GM18868 (cell line): ENCODE measurements around the gene EEIG2.
"Not testable (repeated sequence)": the region's sequence is repeated elsewhere in the genome, so short reads cannot be mapped to it uniquely, and the experiment has no call there.

Experiments
- ATAC-seq: cut with Tn5 transposase; IDR thresholded peaks from one replicate; pipeline ENCODE4 v1.9.1; 2021; ENCODE audit warnings: mild to moderate bottlenecking, moderate library complexity; ENCODE audit not compliant: unreplicated experiment

Gene EEIG2

DNA sequence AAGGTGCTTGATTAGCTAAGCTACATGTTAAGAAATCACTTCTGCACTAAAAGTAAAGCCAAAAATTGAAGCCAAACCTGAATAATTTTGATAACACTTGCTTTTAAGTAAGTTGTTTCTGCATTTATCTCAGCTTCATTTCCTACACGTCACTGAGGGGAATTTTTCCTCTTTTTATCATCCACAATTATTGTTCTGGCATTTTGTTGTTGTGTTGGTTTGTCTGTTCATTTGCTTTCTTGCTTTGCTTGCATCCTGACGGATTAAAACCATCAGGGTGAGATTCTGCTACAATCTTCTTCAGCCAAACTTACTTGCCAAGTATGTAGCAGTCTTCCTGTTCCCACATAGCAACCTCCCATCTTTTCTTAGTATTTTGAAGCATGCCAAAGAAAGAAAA, 18.0 kb upstream of the EEIG2 start:
- ATAC-seq, result no peak

DNA sequence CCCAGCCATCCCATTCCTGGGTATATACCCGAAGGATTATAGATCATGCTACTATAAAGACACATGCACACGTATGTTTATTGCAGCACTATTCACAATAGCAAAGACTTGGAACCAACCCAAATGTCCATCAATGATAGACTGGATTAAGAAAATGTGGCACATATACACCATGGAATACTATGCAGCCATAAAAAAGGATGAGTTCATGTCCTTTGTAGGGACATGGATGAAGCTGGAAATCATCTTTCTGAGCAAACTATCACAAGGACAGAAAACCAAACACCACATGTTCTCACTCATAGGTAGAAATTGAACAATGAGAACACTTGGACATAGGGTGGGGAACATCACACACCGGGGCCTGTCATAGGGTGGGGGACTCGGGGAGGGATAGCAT, 12.4 kb upstream of the EEIG2 start:
- not testable (repeated sequence) for ATAC-seq

DNA sequence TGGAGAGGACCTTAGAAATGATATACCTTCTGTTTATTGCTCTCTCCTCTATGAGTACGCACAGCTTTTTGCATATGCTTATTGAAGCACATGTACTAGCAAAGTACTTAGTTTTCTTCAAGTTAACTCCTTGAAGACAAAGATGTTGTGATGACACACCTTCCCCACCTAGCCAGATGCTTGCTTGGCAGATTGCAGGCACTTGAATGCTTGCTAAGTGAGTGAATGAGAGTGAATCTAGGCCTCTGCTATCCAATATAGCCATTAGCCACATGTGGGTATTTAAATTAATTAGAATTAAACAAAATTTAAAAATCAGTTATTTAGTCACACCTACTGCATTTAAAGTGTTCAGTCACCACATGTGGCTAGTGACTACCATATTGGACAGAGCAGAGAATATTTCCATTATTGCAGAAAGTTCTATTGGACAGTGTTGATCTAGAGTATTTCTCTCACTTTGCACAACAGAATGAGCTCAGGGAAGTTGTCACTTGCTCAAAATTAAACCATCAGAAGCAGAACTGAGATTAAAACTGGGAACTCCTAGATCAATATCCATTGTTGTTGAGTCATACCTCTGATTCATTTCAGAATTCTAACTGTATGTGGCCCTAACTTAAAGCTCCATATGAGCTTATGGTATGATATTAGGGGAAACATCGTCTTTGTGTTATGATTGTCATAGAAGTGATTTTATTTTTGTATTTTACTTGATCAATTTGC, 8.6 kb upstream of the EEIG2 start:
- peak; percentile 98 for ATAC-seq

DNA sequence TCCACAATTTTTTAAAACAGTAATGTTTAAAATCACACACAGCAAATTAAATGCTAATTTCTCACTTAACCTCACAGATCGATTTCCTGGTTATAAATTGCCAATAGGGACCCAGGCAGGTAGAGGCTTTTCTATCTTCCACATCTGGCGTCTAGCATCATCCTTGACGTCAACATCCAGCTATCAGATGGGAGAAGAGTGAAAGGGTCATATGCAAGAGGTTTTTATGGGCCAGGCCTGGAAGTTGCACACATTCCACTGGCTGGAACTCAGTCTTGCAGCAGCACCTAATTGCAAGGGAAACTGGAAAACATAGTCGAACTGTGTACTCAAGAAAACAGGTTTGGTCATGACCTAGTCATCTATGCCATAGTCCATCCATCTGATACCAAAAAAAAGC, 6.0 kb upstream of the EEIG2 start:
- no peak for ATAC-seq

DNA sequence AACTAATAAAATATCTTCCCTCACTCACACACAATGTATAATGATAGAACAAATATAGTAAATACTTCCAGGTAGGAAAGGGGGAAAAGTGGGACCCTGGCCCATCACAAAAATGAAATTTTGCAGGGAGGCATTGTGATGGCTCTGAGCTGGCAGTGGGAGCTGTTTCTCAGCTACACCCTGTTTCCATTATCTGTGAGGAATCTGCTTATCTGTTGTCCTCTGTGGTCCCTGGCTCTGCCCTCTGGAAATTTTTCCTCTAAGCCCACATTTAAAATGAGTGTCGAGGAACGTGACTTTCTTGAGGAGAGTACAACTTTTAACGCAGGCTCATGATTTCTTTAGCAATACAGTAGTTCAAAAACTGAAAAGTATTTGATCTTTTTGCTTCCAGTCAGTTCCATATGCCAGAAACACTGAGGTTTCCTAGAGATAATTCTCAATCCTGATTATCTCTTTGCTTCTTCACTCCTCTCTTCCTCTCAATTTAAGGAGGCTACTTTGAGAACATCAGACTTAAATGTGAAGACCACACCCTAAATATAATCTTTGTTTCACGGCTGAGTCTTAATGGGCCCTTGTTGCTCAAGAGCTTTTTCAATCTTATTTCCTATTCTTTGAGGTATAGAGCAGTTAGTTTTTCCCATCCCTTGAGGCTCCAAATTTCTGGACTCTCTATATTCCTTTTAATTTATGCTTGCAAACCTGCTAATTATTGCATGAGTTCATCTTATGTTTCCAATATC, 5.0 kb upstream of the EEIG2 start:
- no peak for ATAC-seq

DNA sequence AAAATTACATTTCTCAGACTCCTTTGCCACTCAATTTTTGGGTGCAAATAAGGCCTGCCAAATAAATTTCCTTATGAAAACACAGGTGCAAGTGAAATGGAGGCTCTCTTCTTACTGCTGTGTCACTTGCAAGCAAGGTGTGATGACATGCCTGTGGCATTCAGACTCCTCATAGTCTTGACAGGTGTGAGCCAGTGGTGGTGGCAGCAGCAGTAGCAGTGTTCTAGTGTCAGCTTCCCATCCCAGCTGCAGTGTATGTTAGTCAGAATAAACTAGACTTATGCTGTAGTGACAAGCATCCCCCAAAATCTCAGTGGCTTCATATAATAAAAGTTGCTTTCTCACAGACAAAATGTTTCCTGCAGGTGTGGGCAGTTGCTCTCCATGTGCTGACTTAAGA, 3.8 kb upstream of the EEIG2 start:
- no peak for ATAC-seq

DNA sequence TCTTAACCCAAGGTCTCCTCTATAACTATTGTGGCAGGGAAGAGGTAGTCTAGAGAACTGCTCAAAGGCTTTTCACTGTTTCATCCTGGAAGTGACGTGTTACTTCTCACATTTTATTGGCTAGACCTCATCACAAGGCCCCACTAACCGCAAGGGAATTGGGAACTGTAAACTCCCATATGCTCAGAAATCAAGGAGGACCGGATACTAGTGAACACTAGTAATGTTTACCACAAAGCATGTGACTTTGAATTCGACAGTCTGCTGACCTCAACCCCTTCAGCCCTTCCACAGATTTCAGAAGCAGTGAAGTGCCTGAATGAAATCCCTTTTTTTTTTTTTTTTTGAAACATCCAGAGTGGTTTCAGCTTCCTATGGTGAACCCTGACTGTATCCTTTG, 3.4 kb upstream of the EEIG2 start:
- no peak for ATAC-seq

DNA sequence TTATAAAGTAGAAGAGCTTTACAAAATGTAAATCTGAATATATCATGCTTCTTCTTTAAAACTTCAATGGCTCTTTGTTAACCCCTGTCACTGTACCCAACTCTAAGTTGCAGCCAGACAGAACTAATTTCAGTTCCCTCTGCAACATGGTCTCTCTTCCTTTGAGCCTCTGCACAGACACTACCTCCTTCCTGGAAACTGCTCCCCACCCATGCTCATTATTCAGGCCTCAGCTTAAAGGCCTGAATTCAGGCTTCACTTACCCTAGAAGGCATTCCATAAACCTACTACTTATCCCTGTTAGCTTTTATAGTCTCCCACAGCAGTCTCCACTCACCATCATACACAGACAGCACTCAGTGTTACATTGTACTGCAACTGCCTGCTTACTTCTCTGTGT, 2.6 kb upstream of the EEIG2 start:
- ATAC-seq, result peak; percentile 29

DNA sequence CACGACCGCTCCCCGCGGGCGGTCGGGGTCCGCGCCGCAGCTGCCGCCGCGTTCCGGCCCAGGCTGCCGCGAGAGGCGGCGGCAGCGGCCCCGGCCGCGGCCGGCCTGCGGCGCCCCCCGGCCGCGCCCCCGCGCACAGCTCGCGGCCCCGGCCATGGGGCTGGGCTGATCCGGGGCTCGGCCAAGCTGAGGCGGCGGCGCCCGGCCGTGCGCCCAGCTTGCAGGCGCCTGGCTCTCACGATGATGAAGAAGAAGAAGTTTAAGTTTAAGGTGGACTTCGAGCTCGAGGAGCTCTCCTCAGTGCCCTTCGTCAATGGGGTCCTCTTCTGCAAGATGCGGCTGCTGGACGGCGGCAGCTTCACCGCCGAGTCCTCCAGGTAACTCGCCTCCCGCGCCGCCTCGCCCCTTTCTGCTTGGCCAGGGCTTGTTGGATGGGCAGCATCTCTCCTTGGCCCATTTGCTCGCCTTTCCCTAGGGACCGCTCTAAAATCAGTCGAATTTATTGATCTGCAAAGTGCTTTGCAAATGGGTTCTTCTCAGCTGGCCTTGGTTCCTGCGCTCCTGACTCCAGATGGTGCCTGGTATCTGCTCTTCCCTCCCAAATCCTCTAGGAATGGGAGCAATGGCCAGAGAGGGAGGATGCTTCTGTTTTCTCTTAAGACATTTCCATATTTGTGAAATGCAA, 431 bp downstream of the EEIG2 start:
- ATAC-seq, result peak; percentile 29

DNA sequence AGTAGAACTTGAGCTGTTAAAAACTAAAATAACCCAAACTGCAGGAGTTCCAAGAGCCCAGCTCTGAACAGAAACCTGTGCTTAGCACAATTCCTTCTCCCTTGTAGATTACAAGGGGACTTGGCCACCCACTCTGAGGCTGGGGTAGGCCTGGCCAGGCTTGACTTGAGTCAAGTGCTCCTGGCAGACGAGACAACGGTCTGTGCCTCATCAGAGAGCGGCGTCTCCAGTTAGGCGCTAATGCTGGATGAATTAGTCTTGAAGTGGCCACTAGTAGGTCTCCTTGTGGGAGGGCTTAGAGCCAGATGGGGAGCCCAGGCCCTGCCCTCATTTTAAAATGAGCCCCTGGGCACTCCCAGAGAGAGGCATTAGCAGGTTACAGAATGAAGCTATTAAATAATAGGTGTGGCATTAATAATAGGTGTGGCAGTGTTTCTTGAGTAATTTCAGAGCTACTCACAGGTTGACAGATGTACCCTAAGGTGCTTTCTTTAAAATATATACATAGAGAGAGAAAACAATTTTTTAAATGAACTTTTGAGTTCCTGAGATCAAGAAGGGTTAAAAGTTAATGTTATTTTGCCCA, 1.1 kb downstream of the EEIG2 start:
- peak; percentile 36 for ATAC-seq

DNA sequence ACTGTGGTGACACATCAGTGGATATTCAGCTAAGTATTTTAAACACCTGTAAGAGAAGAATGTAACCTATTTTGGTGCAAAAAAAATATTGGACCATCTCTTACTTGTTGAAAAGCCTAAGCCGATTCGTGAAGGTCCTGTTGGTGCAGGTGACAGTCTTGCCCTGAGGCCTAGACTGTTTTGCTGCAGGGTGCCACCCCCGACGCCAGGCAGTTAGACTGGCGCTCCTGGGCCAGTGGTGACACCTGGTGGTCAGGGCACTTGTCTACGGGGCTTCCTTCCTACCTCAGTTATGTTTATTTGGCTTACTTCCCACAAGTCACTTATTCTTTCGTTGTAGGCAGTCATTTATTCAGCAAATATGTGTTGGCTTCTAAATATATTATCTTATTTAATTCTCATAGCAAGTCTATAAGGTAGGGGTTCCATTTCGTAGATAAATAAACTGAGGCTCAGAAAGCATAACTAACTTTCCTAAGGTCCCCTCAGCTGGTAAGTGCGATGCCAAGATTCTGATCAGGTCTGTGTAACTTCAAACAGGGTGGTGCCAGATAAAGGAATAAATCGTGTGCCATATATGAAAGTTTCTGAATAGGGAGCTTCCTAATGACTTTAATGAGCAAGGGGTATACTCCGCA, 1.9 kb downstream of the EEIG2 start:
- peak; percentile 44 for ATAC-seq

DNA sequence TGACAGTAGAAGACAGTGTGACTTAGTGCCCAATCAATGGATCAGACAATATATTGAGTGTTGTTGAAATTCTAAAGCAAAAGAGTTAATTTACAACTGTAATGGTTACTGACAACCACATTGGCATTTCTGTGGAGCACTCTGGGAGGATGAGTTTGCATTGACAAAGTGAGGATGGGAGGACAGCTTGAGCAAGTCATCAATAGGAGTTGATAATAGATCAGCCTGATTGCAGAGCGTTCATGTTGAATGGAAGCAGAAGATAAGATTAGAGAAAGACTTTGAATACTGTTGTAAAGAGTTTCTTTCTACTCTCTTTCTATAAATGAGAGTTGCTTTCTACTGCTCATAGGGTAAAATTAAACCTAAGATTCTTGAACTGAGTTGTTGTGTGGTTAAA, 3.9 kb downstream of the EEIG2 start:
- ATAC-seq, result no peak

DNA sequence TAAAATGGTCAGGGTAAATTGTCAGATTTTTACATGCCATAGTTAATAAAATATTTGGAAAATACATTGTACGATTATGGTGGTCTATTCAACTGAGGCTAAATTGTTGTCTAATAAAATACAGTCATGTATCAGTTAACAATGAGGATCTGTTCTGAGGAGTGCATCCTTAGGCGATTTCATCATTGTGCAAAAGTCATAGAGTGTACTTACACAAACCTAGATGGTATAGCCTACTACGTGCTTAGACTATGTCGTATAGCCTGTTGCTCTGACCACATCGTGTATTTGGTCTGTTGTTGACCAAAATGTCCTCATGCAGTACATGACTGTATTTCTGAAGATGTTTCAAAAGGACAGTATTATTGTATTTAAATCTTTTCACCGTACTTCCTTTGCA, 5.2 kb downstream of the EEIG2 start:
- no peak for ATAC-seq

DNA sequence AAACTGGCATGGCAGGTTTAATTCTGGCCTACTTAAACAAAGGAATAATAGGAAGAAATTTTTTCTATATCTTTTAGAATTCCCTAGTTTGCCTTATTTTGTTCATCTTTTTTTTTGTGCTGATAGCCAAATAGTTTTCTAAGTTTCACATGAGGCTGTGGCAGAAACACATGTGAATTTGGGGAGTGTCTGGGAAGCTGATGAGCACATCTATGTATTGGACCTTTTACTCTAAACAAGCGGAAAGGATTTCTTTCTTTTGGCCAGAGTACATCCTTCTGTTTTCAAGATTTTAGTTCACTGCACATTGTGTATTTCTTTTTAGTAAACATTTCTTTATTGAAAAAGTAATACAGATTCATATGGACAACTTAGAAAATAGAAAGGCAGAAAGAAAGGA, 5.6 kb downstream of the EEIG2 start:
- no peak for ATAC-seq

DNA sequence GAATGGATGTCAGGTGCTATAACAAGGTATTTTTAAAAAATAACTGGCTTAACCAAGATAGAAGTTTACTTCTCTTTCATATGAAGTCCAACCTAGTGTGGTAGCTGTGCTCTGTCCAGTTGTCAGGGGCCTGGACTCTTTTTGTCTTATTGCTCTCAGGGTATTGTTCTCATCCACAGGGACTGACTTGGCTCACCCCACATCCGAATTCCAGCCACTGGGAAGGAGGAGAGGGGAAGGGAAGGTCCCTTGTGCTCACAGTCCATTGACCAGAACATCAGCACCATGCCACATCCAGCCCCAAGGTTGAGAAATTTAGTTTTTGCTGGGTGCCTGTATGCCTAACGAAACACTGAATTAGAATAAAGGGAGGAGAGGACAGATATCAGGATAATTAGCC, 8.7 kb downstream of the EEIG2 start:
- ATAC-seq, result no peak

DNA sequence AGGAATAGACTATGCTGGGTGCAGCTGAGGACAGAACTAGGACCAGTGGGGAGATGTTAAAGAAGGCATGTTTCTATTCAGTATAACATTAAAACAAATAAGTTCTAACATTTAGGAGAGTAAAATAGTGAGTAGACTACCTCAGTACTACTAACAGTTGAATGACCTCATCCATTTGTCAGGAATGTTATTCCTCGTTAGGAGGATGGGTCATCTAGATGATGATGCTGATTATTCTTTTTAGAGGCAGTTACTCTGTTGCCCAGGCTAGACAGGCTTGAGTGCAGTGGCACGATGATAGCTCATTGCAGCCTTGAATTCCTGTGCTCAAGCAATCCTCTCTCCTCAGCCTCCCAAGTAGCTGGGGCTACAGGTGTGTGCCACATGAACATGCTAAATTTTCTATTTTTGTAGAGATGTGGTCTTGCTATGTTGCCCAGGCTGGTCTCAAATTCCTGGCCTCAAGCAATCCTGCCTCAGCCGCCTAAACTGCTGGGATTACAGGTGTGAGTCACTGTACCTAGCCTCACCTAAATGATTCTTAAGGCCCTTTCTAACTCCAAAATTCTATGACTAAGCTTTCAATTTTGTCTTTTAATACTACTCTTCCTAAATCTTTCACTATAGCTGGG, 9.3 kb downstream of the EEIG2 start:
- no peak for ATAC-seq

DNA sequence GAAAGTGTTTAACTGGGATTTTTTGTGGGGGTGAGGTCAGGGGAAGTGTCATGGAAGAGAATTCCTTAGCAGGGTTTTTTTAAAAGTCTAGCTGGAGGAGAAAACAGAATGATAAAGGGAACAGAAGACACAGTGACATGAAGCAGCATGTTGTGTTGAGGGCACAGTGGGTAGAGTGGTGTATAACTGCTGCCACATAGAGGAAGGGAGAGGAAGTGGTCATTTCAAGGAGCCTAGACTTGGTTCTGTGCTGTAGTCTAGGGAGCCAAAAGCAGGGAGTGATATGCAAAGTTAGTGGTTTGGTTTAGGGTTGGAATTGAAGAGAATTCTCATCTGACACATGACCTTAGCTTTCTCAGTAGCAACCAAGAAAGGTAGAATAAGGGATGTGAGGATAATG, 10.2 kb downstream of the EEIG2 start:
- peak; percentile 100 for ATAC-seq

DNA sequence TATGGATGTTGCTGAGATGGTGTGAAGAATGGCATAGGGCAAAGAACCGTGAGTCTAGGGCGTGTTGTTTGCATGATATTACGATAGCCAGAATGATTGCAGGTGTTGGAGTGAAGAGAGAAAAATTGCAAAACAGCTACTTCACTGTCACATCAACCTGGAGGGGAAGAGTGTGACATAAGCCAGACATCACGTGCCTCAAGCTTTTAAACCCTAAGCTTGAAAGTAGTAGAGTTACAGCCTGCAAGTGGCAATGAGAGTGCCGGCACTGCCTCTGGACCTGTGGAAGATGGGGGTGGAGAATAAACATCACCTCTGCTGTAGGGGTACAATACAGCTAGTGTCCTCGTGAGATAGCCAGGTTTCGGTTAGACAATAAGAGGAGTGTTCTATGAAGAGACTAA, 11.1 kb downstream of the EEIG2 start:
- ATAC-seq, result no peak

DNA sequence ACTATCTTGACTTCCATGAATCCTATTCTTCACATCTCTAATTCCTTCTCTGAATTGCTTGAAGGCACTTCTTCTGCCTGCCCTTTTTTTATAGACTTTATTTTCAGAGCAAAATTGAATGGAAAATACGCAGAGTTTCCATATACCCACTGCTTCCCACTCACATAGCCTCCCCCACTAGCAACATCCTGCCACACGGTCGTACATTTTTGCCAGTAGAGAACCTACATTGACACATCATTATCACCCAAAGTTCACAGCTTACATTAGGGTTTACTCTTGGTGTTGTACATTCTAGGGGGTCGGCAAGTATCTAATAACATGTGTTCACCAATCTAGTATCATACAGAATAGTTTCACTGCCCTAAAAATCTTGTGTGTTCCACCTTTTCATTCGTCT, 12.3 kb downstream of the EEIG2 start:
- ATAC-seq, result no peak

DNA sequence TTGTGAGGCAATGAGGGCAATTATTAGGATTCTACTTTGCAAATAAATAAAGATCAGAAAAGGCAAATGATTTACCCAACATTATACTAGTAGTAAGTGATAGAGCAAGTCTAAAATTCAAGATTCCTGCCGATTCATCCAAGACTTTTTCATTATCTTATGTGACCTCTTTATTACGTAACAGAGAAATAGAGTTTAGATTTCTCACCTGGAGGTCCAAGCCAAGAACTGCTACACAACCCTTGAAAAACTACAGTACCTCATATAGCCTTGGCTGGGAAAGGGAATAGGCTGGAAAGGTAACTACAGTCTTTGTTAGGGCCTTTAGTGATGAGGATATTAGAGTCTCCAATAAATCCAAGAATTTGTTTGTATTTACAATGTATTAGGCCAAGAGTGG, 13.3 kb downstream of the EEIG2 start:
- no peak for ATAC-seq

DNA sequence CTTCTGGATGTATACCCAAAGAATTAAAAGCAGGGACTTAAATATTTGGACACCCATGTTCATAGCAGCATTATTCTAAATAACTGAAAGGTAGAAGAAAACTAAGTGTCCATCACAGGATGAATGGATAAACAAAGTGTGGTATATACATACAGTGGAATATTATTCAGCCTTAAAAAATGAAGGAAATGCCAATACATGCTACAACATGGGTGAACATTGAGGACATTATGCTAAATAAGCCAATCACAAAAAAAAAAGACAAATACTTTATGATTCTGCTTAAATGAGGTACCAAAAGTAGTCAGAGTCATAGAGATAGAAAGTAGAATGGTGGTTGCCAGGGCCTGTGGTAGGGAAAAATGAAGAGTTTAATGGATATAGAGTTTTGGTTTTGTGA, 14.1 kb downstream of the EEIG2 start:
- ATAC-seq, result no peak
